ENCODE measurements around the gene RNF123.
"Not testable (repeated sequence)": the region's sequence is repeated elsewhere in the genome, so short reads cannot be mapped to it uniquely, and the experiment has no call there.

Gene RNF123

DNA sequence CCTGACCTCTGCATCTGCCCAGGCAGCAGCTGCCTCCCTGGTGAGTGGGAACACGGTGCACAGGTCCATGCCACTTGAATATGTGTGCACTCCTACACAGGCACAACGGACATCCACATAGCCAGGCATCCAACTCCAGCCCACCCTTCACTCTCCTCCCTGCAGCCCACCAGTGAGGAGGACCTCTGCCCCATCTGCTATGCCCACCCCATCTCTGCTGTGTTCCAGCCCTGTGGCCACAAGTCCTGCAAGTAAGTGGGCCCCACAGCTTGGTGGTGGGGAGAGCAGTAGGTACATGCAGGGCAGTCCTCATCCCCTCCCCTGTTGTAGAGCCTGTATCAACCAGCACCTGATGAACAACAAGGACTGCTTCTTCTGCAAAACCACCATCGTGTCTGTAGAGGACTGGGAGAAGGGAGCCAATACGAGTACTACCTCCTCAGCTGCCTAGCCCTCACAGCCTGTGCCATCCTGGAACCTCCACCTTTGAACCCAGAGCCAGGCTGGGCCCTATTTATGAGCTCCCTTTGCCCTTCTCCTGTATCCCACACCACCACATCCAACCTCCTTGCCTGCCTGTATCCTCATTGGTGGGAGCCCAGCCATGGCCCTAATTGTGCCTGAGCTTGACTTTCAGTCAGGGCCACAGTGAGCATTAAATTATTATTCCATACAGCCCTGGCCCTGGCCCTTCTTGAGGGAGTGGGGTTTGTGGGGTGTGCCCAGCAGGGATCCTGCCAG is 31.7 kb downstream of the RNF123 start:
- DNase-seq (ENCODE audit: low spot score), result no peak

DNA sequence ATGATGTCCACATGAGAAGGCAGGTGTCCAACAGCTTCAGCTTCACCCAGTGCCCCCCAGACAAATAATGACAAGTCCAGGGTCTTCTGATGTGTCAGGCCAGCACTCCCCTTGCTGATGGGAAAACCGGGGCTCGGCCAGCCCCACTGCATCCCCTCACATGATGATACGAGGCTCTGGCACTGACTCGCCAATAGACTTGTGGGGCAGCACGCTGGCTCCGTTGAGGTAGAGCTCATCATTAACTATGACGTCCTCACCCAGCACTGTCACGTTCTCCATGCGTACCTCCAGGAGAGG is 32.2 kb downstream of the RNF123 start:
- no peak for DNase-seq (ENCODE audit: low spot score)

DNA sequence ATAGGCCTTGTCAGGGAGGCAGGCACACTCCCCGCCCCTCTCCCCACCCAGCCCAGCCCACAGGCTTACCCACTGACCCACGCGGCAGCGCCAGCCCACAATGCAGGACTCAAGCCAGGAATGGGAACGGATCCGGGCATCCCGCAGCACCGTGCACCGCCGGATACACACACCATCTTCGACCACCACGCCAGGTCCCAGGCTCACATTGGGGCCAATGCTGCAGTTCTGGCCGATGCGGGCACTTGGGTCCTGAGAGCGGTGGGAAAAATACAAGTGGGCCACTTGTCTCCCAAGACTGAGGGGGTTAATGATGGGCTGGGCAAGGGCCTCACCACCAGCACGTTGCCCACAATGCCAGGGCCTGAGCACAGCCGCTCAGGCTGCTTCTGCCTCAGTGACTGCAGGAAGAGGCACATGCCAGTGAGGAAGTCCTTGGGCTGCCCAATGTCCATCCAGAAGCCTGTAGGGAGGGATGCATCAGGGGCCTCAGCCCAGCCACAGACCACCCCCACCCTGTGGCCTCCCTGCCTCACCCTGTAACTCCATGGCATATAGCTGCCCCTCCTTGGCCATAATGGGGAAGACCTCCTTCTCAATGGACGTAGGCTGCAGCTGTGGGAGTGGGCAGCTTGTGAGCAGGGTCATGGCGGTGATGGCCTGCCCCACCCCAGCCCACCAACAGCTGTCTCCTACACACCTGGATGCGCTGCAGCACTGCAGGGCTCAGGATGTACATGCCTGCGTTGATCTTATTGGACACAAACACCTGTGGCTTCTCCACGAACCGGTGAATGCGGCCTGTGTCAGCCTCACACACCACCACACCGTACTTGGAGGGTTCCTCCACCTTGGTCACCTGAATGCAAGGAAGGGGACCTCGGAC is 32.8 kb downstream of the RNF123 start:
- DNase-seq (ENCODE audit: low spot score), result no peak

DNA sequence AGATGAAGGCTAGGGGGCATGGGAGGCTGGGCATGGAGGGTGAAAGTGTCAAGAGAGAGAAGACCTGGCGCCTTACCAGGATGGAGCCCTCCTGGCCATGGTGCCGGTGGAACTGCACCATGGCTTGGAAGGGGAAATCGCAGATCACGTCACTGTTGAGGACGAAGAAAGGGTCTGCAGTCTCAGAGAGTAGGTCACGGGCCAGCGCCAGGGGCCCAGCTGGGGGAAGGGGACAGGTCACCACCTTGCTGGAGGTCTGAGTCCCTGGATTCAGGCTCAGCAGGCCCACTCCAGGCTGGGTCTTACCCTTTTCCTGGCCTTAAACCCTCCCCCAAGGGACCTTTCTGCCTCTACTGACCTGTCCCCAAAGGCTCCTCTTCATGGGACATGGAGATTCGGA is 33.5 kb downstream of the RNF123 start:
- no peak for DNase-seq (ENCODE audit: low spot score)

DNA sequence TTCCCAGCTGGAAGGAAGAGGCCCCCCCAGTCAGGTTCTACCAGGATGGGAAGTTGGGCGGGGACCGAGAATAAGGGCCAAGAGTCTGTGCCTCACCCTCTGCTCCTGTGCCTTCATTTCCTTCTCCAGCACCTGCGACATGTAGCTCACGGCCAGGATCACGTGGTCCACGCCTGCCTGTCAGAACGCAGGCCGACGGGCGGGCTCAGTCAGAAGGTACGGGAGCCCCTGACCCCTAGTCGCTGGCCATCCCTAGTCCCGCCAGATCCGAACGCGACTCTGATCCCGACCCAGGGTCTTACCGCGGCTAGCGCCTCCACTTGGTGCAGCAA is 33.9 kb downstream of the RNF123 start:
- DNase-seq (ENCODE audit: low spot score), result peak; percentile 42

DNA sequence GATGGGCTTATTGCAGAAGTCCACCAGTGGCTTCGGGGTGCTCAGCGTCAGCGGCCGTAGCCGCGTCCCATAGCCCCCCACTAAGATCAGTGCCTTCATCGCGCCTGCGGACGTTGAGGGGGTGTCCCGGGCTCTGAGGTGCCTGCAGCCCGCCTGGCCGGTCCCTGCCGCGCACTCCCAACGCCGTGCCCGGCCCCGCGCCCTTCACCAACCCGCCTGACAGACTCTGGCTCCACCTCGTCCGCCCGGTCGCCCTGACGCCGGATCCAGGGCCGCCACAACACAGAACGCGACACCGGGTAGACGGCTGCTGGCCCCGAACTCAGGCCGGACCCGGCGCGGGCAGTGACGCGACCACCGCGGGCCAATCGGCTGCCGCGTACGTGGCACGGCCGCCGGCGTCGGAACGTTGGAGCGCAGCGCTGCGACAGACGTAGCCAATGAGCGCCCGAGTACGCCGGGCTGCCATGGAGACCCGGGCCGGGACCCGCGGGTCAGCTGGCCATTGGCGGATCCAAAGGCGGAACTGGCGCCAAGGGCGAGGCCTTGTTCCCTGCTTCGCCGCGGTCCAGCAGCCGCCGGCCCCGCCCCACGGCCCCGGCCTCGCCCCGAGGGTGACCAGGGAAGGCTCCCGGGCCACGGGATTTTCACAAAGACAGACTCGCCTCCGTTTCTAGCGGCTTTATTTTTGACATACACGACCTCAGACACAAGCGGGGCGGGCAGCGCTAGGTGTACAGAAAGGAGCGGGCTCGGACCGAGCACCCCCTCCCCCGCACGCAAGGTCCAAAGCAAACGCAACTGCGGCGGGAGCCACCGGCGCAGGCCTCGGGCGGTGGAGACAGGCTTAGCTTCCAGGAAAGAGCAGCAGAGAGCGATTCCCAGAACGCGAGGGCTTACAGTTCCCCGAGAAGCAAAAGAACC is 34.5 kb downstream of the RNF123 start, which contains the start of gene GMPPB:
Gene GMPPB (minus strand): TSS at position 324 of the 924 bp plus-strand sequence. CDS start 225 bp downstream, at position 99.
- DNase-seq (ENCODE audit: low spot score), result peak; percentile 91

DNA sequence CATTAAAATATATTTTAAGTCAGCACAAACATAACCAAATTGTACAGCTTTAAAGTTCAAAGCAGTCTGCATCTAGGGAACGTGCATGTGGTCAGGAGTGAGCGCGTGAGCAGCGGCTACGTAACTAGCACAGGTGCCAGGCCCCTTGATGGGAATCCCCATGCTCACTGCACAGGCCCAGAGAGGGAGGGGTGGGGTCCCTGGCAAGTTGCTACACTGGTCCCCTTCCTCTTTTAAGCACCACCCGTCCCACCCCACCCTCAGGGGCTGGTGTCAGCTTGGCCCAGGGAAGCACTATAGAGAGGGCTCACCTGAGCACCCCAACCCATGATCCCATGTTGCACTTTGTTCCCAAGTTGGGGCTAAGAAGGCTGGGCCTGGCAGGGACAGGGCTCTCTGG is 35.2 kb downstream of the RNF123 start:
- no peak for DNase-seq (ENCODE audit: low spot score)

DNA sequence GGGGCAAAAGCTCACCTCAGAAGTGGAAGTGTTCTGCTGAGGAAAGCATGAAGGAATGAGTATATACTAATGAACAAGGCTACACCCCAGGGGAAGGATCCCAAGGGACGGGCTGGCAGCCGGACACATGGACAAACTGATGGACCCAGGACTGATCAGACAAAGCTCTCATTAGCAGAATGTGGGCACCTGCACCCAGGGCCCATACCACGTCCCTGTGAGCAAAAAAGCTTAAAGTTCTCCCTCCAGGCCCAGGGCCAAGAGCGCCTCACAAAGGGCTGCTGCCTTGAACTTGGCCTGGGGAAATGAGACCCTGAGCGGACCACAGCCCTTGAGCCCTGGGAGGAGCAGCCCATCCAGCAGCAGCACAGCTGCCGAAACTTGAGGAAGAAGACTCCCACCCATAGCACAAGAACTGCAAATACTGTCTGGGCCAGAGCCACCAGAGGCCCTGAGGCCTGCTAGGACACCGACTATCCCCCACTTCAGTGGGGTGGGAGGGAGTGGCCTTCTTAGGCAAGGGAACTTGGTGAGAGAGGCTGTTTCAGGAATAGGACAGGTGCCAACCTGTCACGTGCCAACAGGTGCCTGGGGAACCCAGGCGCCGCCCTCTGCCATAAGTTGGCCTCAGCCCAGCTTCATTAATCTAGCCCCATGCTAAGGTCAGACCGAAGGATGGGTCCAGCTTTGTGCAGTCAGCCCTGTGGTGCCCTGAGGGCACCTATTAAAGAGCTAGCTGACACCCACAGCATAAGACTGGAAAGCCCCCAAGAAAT is 36.7 kb downstream of the RNF123 start:
- no peak for DNase-seq (ENCODE audit: low spot score)

DNA sequence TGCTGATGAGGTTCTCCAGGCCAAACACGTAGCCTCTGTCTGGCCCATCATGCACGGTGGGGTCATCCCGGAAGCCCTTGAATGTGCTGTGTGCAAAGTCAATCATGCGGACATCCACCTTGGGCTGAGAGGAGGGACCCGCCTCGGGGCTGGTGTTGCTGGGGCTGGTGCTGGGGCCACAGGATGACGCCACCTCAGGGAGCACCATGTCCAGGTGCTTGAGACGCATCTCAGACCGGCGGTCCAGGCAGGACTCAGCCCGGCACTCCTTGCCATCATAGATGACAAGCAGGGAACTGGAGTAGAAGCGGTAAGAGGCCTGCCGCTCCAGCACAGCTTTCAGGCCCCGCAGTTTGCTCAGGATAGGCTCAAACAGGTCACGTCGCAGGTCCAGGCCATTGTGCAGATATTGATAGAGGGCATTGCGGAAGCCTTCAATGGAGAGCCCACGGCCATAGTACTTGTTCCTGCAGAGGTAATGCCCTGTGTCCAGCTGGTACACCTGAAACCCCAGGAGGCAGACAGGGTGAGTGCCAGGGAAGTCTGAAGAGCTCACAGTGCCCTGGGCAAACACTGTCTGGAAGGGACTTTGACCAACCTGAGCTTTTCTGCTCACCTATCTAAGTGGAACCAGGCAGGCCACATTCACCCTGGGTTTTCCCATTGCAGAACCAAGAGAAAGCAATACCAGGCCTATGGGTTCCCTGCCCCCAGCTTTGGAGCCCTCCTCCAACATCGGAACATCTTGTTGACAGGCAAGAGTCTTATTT is 38.0 kb downstream of the RNF123 start:
- DNase-seq (ENCODE audit: low spot score), result no peak

DNA sequence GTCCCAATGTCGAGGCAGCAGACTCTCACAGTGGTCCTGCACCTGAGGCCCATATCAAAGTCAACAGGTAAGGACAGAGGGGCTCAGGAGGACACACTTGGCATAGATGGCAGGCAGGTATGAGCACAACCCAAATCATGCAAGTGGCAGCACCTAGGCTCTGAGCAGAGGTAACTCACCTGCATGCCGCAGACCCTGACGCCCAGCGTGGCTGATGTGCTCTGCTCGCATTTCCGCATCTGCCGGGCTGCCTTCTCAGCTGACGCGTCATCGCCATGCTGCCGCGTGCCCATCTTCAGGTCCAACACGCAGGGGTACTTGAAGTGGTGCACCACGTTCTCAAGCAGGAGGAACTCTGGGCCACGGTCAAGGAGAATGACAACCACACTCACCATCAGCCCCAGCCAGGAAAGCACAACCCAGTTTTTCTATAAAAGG is 38.6 kb downstream of the RNF123 start:
- no peak for DNase-seq (ENCODE audit: low spot score)

DNA sequence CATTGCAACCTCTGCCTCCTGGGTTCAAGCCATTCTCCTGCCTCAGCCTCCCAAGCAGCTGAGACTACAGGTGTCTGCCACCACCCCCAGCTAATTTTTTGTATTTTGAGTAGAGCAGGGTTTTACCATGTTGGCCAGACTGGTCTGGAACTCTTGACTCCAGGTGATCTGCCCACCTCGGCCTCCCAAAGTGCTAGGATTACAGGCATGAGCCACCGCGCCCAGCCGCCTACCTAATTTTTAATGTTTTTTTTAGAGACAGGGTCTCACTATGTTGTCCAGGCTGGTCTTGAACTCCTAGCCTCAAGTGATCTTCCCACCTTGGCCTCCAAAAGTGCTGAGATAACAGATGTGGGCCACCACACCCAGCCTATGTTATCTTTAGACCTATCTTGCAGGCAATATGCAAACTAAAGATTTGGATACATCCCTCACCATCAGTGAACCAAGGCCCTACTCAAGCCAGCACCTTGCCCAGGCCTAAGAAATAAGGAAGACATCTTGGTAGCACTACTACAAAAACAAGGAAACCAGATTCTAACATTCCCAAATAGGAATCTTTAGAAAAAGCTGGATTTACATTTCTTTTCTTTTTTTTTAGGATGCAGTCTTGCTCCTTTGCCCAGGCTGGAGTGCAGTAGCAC is 40.7 kb downstream of the RNF123 start:
- no peak for DNase-seq (ENCODE audit: low spot score)

DNA sequence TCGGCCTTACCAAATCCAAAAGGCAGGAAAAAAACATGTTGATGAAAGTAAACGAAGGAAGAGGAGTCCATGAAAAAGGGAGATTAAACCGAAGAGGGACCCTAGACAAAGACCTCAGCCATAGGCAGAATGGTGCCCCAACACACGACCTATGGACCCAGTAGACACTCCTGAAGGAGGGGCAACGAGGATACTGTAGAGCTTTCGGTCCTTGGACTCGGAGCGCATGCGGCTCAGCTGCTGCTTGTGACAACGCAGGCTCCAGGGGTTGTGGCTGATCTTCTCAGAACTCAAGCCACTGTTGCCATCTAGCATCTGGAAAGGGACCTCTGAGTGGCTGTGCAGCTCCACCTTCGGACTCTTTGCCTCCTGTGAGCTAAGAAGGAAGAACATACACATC is 43.2 kb downstream of the RNF123 start:
- DNase-seq (ENCODE audit: low spot score), result no peak

DNA sequence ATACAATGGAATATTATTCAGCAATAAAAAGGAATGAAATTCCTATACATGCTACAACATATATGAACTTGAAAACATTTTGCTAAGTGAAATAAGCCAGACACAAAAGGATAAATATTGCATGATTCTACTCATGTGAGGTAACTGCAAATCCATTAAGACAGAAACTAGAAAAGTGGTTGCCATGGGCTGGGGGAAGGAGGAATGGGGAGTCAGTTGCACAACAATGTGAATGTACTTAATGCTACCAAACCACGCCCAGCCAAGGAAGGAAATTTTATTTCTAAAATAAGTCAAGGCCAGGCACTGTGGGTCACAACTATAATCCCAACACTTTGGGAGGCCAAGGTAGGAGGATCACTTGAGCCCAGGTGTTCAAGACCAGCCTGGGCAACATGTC is 44.2 kb downstream of the RNF123 start:
- DNase-seq (ENCODE audit: low spot score), result no peak

DNA sequence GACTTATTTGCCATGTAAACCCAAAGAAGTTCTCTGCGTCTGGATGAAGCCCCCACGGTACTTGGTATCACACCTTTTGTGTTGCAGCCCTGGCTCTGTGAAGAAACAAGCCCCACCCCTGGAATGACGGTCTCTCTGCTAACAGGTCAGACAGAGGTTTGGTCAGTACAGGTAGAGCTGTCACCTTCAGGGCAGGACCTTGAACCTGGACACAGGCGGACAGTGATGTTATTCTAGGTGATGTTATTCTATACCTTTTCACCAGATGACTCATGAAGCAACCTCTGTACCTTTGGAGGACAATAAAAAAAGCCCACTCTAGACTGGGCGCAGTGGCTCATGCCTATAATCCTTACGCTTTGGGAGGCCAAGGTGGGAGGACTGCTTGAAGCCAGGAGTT is 45.4 kb downstream of the RNF123 start:
- no peak for DNase-seq (ENCODE audit: low spot score)

DNA sequence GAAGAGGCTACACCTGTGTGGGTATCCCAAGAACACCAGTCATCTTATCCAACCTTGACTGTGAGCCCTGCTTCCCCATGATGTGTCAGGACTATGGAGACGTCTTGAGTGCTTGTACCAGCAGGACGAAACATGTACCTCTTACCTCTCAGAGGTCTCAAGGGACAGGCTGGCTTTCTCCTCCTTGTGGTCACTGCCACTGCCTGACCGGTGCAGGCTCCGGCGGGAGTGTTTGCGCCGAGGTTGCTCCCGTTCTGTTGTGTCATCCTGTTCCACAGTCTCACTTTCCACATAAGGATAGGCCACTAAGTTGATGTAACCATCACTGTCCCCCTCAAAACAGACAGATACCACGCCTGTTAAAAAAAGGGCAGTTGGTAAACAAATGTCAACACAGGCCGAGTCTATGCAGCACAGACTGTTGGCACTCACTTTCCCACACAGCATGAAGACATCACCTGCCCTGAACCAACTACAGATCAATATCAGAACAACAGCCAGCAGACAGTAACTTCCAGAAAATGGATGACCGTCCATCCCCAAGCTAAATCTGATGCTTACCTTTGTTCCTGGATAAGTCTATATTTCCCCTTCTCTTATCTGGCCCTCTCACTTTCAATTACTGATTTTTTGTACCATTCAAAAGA is 48.8 kb downstream of the RNF123 start:
- no peak for DNase-seq (ENCODE audit: low spot score)

DNA sequence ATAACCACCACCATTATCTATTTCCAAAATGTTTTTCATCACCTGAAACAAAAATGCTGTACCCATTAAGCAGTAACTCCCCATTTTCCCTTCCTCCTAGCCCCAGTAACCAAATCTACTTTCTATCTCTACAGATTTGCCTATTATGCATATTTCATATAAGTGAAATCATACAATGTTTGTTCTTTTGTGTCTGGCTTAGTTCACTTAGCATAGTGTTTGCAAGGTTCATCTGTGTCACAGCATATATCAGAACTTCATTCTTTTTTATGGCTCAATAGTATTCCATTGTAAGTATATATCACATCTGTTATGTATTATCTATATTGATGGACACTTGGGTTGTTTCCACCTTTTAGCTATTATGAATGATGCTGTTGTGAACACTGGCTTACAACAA is 51.1 kb downstream of the RNF123 start:
- DNase-seq (ENCODE audit: low spot score), result no peak

DNA sequence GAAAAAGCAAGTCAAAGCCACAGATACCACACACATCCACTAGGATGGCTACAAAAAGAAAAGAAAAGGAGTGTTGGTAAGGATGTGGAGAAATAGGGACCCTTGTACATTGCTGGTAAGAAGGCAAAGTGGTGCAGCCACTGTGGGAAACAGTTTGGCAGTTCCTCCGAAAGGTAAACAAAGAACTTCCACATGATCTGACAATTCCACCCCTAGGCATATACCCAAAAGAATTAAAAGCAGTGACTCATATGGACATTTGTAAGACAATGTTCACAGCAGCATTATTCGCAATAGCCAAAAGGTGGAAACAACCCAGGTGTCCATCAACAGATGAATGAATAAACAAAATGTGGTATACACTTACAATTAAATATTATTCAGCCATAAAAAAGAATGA is 56.6 kb downstream of the RNF123 start:
- DNase-seq (ENCODE audit: low spot score), result no peak

DNA sequence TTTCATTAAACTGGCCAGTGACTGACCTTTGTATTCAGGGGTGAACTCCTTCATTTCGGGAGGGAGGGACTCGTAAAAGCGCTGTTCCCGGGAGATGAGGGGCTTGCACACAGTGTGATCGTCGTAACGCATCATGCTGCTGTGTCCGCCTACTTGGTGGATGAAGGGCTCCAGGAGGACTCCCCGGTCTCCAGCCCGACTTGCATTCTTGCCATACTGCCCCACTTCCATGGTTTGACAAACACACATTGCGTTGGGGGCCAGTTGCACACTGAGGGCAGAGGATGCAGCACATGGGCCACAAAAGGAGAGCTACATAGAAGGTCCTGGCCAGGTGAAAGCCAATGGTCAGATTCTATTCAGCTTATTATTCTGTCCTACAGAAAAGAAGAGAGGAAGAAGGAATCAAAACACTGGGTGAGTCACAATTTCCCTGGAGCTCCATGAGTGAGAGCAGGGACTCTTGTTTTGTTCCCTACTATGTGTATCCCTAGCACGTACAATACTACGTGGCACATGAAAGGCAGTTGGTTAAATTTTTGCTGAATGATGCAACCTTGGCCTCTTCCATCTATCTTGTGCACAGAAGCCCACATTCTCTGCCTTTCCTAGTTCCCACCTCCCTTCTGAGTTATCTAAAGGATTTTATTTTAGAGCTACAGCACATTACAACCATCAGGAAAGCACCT is 58.6 kb downstream of the RNF123 start:
- DNase-seq (ENCODE audit: low spot score), result no peak

DNA sequence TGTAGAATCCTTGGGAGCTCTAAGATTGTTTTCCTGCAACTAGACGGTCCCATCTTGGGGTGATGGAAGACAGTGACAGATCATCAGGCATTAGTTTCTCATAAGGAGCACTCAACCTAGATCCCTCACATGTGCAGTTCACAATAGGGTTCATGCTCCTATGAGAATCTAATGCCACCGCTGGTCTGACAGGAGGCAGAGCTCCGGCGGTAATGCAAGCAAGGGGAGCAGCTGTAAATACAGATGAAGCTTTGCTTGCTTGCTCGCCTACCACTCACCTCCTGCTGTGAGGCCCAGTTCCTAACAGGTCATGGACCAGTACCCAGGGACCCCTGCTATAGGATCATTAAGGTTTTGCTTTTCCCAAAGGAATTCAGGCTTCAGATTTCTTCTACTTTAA is 59.5 kb downstream of the RNF123 start:
- DNase-seq (ENCODE audit: low spot score), result not testable (repeated sequence)

All from hematopoietic multipotent progenitor cell treated with erythropoietin and hydrocortisone succinate and interleukin-3 and kit ligand, for 17 days (in vitro differentiated cells).